GM19099 (cell line): Measurements from ENCODE around the gene TMEM72.

Experiments
- POLR2A ChIP-seq: IDR thresholded peaks from 3 replicates; pipeline ENCODE4 v1.6.1; 2011; ENCODE audit warnings: low read depth; ENCODE audit not compliant: insufficient read length; ENCODE audit errors: extremely low read depth

Gene TMEM72

DNA sequence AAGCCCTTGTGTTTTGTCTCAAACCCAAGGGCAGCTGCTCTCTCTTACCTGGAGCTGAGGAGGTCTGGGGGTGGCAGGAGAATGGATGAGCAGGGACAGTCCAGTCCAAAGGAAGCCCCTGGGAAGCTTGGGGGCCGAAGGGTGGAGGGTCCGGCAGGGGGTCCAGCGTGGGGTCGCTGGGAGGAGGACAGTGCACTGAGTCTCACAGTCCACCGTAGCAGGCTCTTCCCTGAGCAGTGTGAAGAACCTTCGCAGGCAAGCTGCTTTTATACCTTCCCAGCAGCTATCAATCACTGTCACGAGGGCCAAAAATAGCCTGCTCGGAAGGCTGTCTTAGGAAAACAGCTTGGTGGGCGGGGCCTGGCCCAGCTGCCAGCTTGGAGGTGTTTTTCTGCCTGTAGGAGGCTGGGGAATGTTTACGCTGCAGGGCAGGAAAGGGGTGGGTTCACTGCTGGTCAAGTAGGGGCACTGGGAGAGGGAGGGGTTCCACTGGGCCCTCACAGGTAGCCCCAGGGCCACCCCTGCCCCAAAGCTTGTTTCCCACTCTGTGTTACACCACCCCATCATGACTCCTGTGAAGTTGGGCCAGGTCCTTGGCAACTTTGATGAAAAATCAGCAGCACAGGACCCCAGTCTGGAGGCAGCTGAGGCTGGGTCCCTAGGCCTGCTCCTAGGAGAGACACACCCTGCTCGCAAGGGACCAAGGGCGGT, 67.6 kb downstream of the TMEM72 start, which contains the start of gene DEPP1:
DEPP1 (minus strand) TSS at position 240 of the 711 bp plus-strand sequence. CDS start 779 bp downstream, outside the sequence.
- peak; percentile 83 for TF ChIP-seq POLR2A

DNA sequence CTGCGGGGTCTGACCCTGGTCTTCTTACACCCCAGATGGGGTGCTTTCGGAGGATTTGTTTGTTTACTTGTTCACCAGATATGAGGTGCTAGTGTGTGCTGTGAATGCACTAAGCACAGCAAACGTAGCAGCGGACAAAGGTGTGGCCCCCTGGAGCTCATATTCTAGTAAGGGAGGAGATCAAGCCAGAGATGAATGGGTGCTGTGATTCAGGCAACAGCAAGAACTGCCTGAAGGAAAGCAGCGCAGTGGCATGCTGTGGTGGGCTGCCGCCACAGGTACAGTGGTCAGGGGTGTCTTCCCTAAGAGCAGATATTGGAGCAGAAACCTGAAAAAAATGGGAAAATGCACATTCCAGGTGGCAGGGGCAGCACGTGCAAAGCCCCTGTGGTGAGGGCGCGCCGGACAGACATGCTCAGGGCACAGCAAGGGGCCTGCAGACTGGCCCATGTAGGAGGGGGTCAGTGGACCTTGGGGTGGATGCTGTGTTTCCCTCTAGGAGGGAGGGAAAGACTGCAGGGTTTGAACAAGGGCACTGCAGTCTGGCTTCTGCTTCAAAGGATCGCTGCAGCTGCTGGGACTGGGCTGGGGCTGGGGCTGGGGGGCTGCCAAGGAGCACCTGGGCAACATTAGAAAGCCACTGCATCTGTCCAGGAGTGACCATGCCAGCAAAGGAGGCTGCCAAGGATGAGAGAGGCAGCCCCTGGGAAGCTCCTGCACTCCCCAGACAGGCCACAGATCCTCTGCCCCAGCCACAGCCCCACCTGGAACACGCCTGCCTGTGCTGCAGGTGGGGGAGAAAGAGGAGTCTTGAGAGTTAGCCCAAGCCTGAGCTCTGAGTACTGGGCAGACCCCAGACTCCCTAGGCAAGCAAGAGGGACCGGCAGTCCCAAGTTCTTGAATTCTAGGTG, 68.4 kb downstream of the TMEM72 start:
- TF ChIP-seq POLR2A, result no peak

DNA sequence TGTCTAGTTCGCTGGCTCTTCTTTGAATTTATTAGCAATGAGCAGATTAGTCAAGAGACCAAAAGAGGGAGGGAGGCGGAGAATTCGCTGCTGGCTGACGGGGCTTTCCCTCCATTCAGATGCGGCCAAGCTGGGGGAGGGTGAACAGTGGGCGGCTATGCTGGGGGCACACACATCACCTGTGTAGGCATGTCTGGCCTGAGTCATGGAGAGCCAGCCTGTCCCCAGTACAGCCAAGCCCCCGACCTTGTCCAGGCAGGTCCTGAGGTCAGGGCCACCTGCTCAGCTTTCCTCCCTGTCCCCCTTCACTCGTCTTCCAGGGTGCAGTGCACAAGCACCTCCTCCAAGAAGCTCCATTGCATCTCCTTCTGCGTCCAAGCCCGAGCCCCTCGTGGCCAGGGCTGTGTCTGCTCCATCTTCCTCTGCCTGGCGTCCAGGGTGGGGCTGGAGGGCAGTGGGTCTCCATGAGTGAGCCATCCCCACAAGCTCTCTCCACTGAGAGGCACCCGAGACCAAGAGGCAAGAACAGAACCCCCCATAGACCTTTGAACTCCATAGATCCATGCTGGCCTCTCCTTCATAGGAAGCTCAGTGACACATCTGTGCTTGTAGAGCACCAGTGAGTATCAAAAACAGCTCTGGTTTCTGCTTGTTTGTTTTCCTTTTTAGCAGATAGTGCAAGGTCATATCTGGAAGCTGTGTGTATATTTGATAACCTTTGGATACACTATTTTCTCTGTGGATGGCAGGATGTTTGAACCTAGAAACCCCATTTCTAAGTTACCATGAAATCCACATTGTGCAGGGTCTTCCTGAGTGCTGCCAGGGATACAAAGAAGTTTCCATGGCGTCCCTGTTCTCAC, 69.4 kb downstream of the TMEM72 start:
- TF ChIP-seq POLR2A, result no peak

DNA sequence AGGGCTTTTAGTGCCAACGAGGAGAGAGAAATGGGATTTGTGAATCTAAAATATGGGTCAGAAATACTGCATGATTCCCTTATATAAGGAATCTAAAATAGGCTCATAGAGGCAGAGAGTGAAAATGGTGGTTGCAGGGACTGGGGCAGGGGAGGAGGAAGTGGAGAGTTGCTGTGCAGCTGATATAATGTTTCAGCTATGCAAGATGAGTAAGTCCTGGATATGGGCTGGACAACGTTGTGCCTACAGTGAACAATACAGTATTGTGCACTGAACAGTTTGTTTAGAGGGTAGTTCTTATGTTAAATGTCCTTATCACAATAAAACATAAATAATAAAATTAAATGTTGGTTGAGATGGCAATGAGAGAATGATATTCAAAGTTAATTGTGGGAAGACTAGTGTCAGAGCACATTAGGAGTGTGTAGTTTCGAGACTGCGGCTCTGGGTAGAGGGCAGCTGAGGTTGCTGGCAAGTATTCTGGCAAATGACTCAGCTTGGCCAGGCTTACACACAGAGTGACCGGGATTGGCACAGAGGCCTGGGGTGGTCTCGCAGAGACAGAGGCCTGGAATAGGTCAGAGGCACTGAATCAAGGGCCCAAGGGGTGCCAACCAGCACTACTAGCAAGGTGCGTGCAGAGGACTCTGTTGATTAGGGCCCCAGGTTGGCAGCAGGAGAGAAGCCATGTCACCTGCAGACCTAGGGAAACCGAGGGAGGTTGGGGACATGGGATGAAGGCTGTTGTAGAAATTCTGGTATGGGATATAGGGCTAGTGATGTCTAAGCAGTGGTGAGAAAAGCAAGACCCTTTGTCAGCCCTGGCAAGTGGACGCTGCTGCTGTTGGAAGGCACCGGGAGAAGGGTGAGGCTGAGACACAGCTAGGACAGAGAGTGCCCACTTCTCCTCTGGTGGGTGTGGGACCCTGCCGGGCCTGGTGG, 70.3 kb downstream of the TMEM72 start:
- no peak for TF ChIP-seq POLR2A

DNA sequence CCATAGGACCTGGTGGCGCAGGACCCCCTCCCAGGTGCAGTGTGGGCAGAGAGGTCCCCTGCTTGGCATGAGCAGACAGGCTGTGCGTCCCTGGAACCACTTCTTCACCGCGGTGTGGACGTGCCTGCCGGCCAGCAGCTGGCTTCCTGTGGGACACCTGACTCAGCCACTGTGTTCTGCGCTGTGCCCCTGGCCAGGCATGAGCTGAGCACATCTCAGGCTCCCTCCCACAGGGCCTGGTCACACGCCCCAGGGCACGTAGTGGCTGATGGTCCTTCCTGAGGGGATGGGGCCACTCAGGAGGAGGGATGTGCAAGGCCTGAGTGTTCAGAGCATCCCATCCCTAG, 71.0 kb downstream of the TMEM72 start:
- TF ChIP-seq POLR2A, result no peak

DNA sequence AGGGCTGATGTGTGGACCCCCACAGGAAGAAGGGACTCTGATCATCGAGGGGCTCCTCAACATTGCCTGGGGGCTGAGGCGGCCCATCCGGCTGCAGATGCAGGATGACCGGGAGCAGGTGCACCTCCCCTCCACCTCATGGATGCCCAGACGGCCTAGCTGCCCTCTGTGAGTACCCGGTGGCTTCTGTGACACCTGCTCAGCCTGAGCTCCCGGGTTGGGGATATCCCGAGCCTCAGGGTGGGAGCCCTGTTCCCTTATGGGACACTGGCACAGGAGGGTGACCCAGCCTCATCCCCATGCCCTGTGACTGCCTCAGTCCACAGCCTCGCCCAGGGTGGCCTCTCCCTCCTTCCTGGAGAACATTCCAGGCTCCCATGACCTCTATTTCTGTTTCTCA, 71.4 kb downstream of the TMEM72 start:
- no peak for TF ChIP-seq POLR2A

DNA sequence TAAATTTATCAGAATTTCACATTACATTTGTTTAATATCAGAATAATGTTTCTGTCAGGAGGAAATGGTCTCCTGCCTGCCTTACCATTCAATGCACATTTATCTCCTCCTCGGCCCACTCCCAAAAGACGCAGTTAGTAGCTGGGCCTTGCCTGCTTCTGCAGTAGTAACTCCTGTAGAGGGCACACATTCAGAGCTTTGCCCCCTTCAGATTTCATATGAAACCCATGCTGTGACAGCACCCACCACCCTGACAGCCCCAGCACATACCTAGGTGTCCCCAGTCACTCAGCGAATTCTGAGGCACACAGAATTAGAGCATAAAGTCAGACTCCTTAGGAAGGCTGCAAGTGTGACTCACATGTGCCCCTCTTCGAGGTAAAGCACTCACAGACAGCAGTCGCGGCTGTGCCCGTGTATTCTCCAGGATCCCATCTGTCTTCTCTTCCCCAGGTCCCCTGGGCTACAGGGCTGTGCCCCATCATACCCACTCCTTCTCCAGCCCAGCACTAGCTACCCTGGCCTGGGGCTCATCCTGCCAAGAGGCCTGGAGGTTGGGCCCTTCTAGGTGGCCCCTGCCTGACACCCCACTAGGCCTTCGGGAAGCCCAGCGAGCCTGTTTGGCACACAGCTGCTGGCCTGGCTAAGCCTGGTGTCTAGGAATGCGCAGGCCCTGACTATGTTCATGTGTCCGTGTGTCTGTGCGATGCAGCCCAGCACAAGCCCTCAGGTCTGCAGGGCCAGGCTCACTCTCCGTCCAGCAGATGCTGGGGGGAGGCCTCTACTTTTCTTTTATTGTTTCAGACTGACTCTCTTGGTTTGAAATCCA, 72.1 kb downstream of the TMEM72 start:
- no peak for TF ChIP-seq POLR2A

DNA sequence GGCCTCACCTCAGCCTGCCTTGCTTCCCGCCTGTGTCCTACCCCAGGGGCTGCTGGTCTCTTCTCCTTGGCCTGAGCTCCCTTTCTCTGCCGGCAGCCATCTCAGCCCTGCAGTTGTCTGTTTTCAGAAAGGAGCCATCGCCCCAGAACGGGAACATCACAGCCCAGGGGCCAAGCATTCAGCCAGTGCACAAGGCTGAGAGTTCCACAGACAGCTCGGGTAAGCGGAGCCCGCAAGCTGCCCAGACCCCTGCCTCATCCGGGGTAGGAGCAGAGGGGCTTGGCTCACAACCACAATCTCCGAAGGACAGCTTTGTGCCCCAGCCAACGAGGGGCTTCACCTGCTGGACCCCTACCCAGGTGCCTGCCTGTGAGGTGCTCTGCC, 72.8 kb downstream of the TMEM72 start:
- TF ChIP-seq POLR2A, result no peak

DNA sequence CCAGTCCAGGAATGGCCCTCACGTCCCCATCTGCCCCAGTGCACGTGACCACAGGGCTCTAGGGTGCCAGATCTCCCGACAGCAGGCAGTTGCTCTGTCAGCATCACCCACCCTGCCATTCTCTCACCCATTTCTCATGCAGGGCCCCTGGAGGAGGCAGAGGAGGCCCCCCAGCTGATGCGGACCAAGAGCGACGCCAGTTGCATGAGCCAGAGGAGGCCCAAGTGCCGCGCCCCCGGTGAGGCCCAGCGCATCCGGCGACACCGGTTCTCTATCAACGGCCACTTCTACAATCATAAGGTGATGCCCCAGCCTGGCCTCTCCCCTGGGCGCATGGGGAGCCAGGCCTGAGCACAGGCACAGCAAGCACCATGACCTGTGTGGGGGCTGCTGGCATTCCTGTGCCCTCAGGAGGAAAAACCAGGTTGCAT, 73.5 kb downstream of the TMEM72 start:
- no peak for TF ChIP-seq POLR2A

DNA sequence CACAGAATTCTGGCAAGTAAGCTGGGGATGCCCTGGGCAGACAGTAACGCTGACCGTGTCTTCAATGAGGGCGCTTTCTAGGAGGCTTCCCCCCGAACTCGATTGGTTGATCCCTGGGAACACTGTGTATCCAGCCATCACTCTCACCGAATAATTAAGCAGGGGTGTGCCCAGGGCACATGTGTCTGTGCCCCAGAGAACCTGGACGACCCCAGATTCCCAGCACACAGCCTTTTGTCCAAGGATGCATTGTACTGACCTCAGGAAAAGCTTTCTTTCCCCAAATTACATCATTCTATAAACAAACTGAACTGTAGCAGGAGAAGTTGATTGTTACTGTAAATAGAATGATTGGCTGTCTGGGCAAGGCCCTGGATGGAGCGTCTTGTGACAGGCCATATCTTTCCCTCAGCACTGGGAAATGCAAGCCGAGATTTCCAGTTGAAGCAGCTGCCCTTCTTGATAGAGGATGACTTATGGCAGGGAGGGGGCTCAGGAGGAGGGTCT, 74.1 kb downstream of the TMEM72 start:
- TF ChIP-seq POLR2A, result no peak

DNA sequence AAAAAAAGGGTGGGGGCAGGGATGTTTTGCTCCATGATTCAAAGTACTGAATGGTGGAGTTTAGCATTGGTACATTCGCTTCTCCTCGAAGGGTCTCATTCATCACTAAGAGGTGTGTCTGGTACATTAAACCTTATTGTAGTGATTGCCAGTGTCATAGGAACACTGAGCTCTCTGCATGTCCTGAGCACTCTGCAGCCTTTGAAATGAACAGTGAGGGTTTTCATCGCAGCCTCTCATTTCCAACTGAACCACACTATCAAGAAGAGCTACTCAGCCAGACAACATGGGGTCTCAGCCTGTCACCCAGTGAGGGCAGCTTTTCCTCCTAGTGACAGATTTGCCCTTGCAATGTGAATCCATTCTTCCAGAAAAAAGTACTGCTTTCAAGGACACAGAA, 75.0 kb downstream of the TMEM72 start:
- no peak for TF ChIP-seq POLR2A
